H1 (cell line): ENCODE data around the gene SLC25A21. TPM values are rescaled to one million over a fixed set of nuclear protein-coding genes. Genes with fewer than 3 reads are reported as not detected.

Experiments
- CTCF ChIA-PET: fragments of 300-600 bp; sonication (Branson Sonifier 250); formaldehyde crosslinking; loops from one replicate; lab custom pipeline; 2021; ENCODE audit not compliant: partially characterized antibody; lab: Charles Lee
- POLR2A ChIA-PET: fragments of 300-600 bp; sonication (Branson Sonifier 250); formaldehyde crosslinking; loops from one replicate; lab custom pipeline; 2021; ENCODE audit warnings: inconsistent platforms; ENCODE audit not compliant: partially characterized antibody; lab: Charles Lee
- DNase-seq, 2 experiments: peaks; one replicate each; pipeline versions ENCODE4 v3.0.0 to v3.0.0-alpha.2; 2010 to 2022; ENCODE audit warnings: low spot score in 2 of 2, low read depth in 1 of 2, mixed read lengths in 1 of 2
- FAIRE-seq: peaks from 2 replicates; lab custom pipeline; 2011; peaks lifted over from hg19 to GRCh38; lab: Jason Lieb, UNC
- H2AFZ ChIP-seq: 2 replicates; pipeline ENCODE4 v1.8.1; 2012; ENCODE audit warnings: low read length, inconsistent platforms
- H2AK5ac ChIP-seq: 2 replicates; pipeline ENCODE4 v1.6.1; 2013; ENCODE audit warnings: low read depth, low read length
- H2BK120ac ChIP-seq: replicated peaks from 2 replicates; pipeline ENCODE3; 2013; ENCODE audit warnings: low read depth, low read length, inconsistent platforms
- H2BK12ac ChIP-seq: 2 replicates; pipeline ENCODE4 v1.6.1; 2013; ENCODE audit warnings: low read depth, low read length
- H2BK15ac ChIP-seq: 2 replicates; pipeline ENCODE4 v1.6.1; 2013; ENCODE audit warnings: low read length
- H2BK20ac ChIP-seq: 2 replicates; pipeline ENCODE4 v1.6.1; 2013; ENCODE audit warnings: low read length
- H2BK5ac ChIP-seq: 2 replicates; pipeline ENCODE4 v1.6.1; 2013; ENCODE audit warnings: low read depth, low read length
- H3K14ac ChIP-seq: 2 replicates; pipeline ENCODE4 v1.6.1; 2013; ENCODE audit warnings: inconsistent platforms; ENCODE audit not compliant: insufficient read length
- H3K18ac ChIP-seq: 2 replicates; pipeline ENCODE4 v1.6.1; 2013; ENCODE audit warnings: low read length; ENCODE audit errors: extremely low read depth
- H3K23ac ChIP-seq: 2 replicates; pipeline ENCODE4 v1.6.1; 2013; ENCODE audit warnings: inconsistent platforms; ENCODE audit not compliant: insufficient read length
- H3K23me2 ChIP-seq: 2 replicates; pipeline ENCODE4 v1.6.1; 2013; ENCODE audit warnings: low read depth, low read length
- H3K27ac ChIP-seq: 2 replicates; pipeline ENCODE4 v1.6.1; 2011; ENCODE audit warnings: low read depth, low read length, inconsistent platforms
- H3K27me3 ChIP-seq, 4 experiments: replicated peaks in 1 of 4; 1 replicate in 1 of 4; 2 replicates in 3 of 4; pipeline versions ENCODE4 v1.6.1 to v1.8.1; 2011 to 2013; ENCODE audit warnings: low read length in 3 of 4, mild to moderate bottlenecking in 3 of 4, inconsistent platforms in 2 of 4, mixed read lengths in 2 of 4, moderate library complexity in 1 of 4; ENCODE audit not compliant: control insufficient read depth in 3 of 4, insufficient read depth in 3 of 4; ENCODE audit errors: extremely low read depth in 1 of 4
- H3K36me3 ChIP-seq, 4 experiments: 2 replicates each; pipeline versions ENCODE4 v1.6.1 to v1.8.1; 2011 to 2013; ENCODE audit warnings: mild to moderate bottlenecking in 4 of 4, low read length in 3 of 4, moderate library complexity in 2 of 4, control low read depth in 1 of 4, inconsistent platforms in 1 of 4; ENCODE audit not compliant: insufficient read depth in 4 of 4, control insufficient read depth in 2 of 4
- H3K4ac ChIP-seq: replicated peaks from 2 replicates; pipeline ENCODE3; 2013; ENCODE audit warnings: low read length, low read depth, mixed read lengths, inconsistent platforms; ENCODE audit not compliant: insufficient read length
- H3K4me1 ChIP-seq, 4 experiments: replicated peaks in 1 of 4; 1 replicate in 1 of 4; 2 replicates in 3 of 4; pipeline versions ENCODE4 v1.6.1 to v1.8.1; 2011 to 2013; ENCODE audit warnings: low read length in 3 of 4, inconsistent platforms in 2 of 4, mixed read lengths in 1 of 4; ENCODE audit not compliant: insufficient read depth in 4 of 4, control insufficient read depth in 3 of 4
- H3K4me2 ChIP-seq, 2 experiments: 2 replicates each; pipeline versions ENCODE4 v1.6.1 to v1.8.1; 2011 to 2013; ENCODE audit warnings: low read depth in 2 of 2, low read length in 2 of 2, control low read depth in 1 of 2, inconsistent platforms in 1 of 2, mild to moderate bottlenecking in 1 of 2; ENCODE audit not compliant: insufficient read depth in 1 of 2
- H3K4me3 ChIP-seq, 4 experiments: fragments of 200-600, 300-600 bp in 1 of 4; sonication (generic), shearing (Covaris generic), sonication (Bioruptor Twin) in 1 of 4; 2 replicates each; pipeline versions ENCODE4 v1.5.1 to v1.8.1; 2011 to 2016; ENCODE audit warnings: low read length in 4 of 4, low read depth in 3 of 4, control low read depth in 2 of 4, inconsistent platforms in 2 of 4, mild to moderate bottlenecking in 2 of 4, mixed read lengths in 1 of 4, moderate library complexity in 1 of 4; ENCODE audit not compliant: insufficient read depth in 2 of 4; ENCODE audit errors: extremely low read depth in 1 of 4
- H3K56ac ChIP-seq: replicated peaks from 2 replicates; pipeline ENCODE3; 2013; ENCODE audit warnings: low read depth, mild to moderate bottlenecking, mixed read lengths, low read length, inconsistent platforms; ENCODE audit not compliant: insufficient read length
- H3K79me1 ChIP-seq: 2 replicates; pipeline ENCODE4 v1.6.1; 2013; ENCODE audit warnings: low read depth, low read length, control low read depth
- H3K79me2 ChIP-seq, 2 experiments: 2 replicates each; pipeline versions ENCODE4 v1.6.1 to v1.8.1; 2012 to 2013; ENCODE audit warnings: low read length in 2 of 2, mild to moderate bottlenecking in 2 of 2, inconsistent platforms in 1 of 2; ENCODE audit not compliant: insufficient read depth in 2 of 2, control insufficient read depth in 1 of 2
- H3K9ac ChIP-seq, 4 experiments: replicated peaks in 1 of 4; 1 replicate in 1 of 4; 2 replicates in 3 of 4; pipeline versions ENCODE4 v1.6.1 to v1.8.1; 2011 to 2013; ENCODE audit warnings: low read depth in 3 of 4, low read length in 3 of 4, control low read depth in 2 of 4, mild to moderate bottlenecking in 2 of 4, moderate library complexity in 2 of 4, inconsistent platforms in 1 of 4; ENCODE audit errors: extremely low read depth in 1 of 4
- H3K9me3 ChIP-seq, 2 experiments: 2 replicates each; pipeline versions ENCODE4 v1.6.1 to v1.8.1; 2012 to 2013; ENCODE audit warnings: mild to moderate bottlenecking in 2 of 2, moderate library complexity in 2 of 2, control low read depth in 1 of 2, inconsistent platforms in 1 of 2, low read depth in 1 of 2, low read length in 1 of 2, mixed read lengths in 1 of 2; ENCODE audit not compliant: insufficient read depth in 2 of 2
- H4K20me1 ChIP-seq, 2 experiments: replicated peaks in 1 of 2; 2 replicates each; pipeline versions ENCODE3 to v1.8.1; 2011 to 2013; ENCODE audit warnings: inconsistent platforms in 2 of 2, low read length in 2 of 2, mild to moderate bottlenecking in 1 of 2; ENCODE audit not compliant: insufficient read depth in 2 of 2, control insufficient read depth in 1 of 2
- H4K5ac ChIP-seq: 2 replicates; pipeline ENCODE4 v1.6.1; 2013; ENCODE audit warnings: low read length, low read depth, mixed read lengths, inconsistent platforms; ENCODE audit not compliant: insufficient read length
- H4K8ac ChIP-seq: 2 replicates; pipeline ENCODE4 v1.8.0; 2013; ENCODE audit warnings: mild to moderate bottlenecking, moderate library complexity, low read length, inconsistent platforms; ENCODE audit not compliant: insufficient read depth; ENCODE audit errors: extremely low read depth
- H4K91ac ChIP-seq: replicated peaks from 2 replicates; pipeline ENCODE3; 2013; ENCODE audit warnings: low read length, mixed read lengths, inconsistent platforms; ENCODE audit not compliant: insufficient read length
- ASH2L ChIP-seq: fragments of 200-600, 300-600 bp; sonication (generic); IDR thresholded peaks from one replicate; pipeline ENCODE4 v1.7.1; 2017; ENCODE audit warnings: low read length
- BRCA1 ChIP-seq: IDR thresholded peaks from 2 replicates; pipeline ENCODE4 v1.6.1; 2012; ENCODE audit warnings: low read depth, low read length, improper control_type of control experiment
- CBX5 ChIP-seq: fragments of 300-800, 300-1000 bp; sonication (generic); IDR thresholded peaks from 2 replicates; pipeline ENCODE4 v1.7.1; 2016; ENCODE audit warnings: antibody characterized with exemption, low read length, low read depth
- CBX8 ChIP-seq: fragments of 300-800, 300-1000 bp; sonication (generic); IDR thresholded peaks from 2 replicates; pipeline ENCODE4 v1.7.1; 2016; ENCODE audit warnings: low read depth, low read length, borderline replicate concordance
- EP300 ChIP-seq, 2 experiments: IDR thresholded peaks; 1 replicate in 1 of 2; 2 replicates in 1 of 2; pipeline ENCODE4 v1.6.1; 2011 to 2012; ENCODE audit warnings: low read depth in 2 of 2, low read length in 2 of 2, mild to moderate bottlenecking in 2 of 2, borderline replicate concordance in 1 of 2, inconsistent platforms in 1 of 2, moderate library complexity in 1 of 2
- HDAC6 ChIP-seq: IDR thresholded peaks from one replicate; pipeline ENCODE4 v1.7.1; 2012; ENCODE audit warnings: low read depth, mild to moderate bottlenecking, inconsistent platforms, low read length, moderate library complexity
- KDM5A ChIP-seq: fragments of 200-600 bp; IDR thresholded peaks from 2 replicates; pipeline ENCODE4 v1.7.1; 2012; ENCODE audit warnings: mild to moderate bottlenecking, low read length, inconsistent platforms, mixed read lengths
- NANOG ChIP-seq: IDR thresholded peaks from 2 replicates; pipeline ENCODE4 v1.6.1; 2011; ENCODE audit warnings: low read length, low read depth, mild to moderate bottlenecking, inconsistent platforms; ENCODE audit not compliant: insufficient read depth, poor library complexity, severe bottlenecking
- POLR2AphosphoS5 ChIP-seq: IDR thresholded peaks from 2 replicates; pipeline ENCODE4 v1.6.1; 2011; ENCODE audit warnings: low read depth, low read length
- POU5F1 ChIP-seq: IDR thresholded peaks from 2 replicates; pipeline ENCODE4 v1.6.1; 2011; ENCODE audit warnings: low read depth, mild to moderate bottlenecking, low read length, moderate library complexity
- RFX5 ChIP-seq: IDR thresholded peaks from 2 replicates; pipeline ENCODE4 v1.6.1; 2011; ENCODE audit warnings: low read depth, low read length, improper control_type of control experiment, borderline replicate concordance
- RNF2 ChIP-seq: fragments of 200-900, 300-1000 bp; sonication (generic); IDR thresholded peaks from 2 replicates; pipeline ENCODE4 v1.7.1; 2016; ENCODE audit warnings: borderline replicate concordance, low read depth, mild to moderate bottlenecking, antibody characterized with exemption, low read length; ENCODE audit not compliant: poor library complexity, severe bottlenecking; ENCODE audit errors: missing control alignments
- SIN3A ChIP-seq, 2 experiments: IDR thresholded peaks in 1 of 2; conservative IDR thresholded peaks in 1 of 2; 2 replicates each; pipeline ENCODE4 v1.6.1; 2011 to 2012; ENCODE audit warnings: low read length in 2 of 2, improper control_type of control experiment in 1 of 2, low read depth in 1 of 2, mild to moderate bottlenecking in 1 of 2
- TAF1 ChIP-seq: IDR thresholded peaks from 2 replicates; pipeline ENCODE4 v1.6.1; 2011; ENCODE audit warnings: mild to moderate bottlenecking, low read depth, low read length
- TEAD4 ChIP-seq: IDR thresholded peaks from 2 replicates; pipeline ENCODE4 v1.6.1; 2012; ENCODE audit warnings: low read depth, low read length, inconsistent platforms, mixed read lengths
- WGBS, 2 experiments: shearing (Covaris generic) in 1 of 2; methylation state at CpG; one replicate each; pipeline versions ENCODE4 v1.1.6 to v1.1.7; 2013 to 2015; ENCODE audit warnings: low lambda C conversion rate in 2 of 2, mixed read lengths in 2 of 2, inconsistent platforms in 1 of 2, low coverage in 1 of 2, missing lambda C conversion rate in 1 of 2; ENCODE audit not compliant: insufficient replicate concordance in 2 of 2, insufficient coverage in 1 of 2, insufficient read length in 1 of 2; ENCODE audit errors: extremely low coverage in 1 of 2, missing lambda C conversion rate in 1 of 2; 5-methylcytosine and 5-hydroxymethylcytosine counted together
- polyA plus RNA-seq, 7 experiments: library from polyadenylated mRNA; depleted of rRNA in 3 of 7; stranded (reverse) in 5 of 7; unstranded in 2 of 7; fragments of >200 nt in 5 of 7; fragments of 200-250 nt in 2 of 7; gene quantifications; 1 replicate in 5 of 7; 2 replicates in 1 of 7; 4 replicates in 1 of 7; pipeline versions ENCODE4 v1.2.1 to v1.2.3, GENCODE V29; 2011 to 2013; ENCODE audit warnings: missing spikeins in 2 of 7, mixed read lengths in 2 of 7
- total RNA-seq: library from RNA; stranded (reverse); fragmentation: NEBNext Ultra II Directional; extraction: Animal tissue kit (Norgen Biotek cat#: 25700); gene quantifications from 2 replicates; pipeline ENCODE4 v1.2.1, GENCODE V29; 2021

SLC25A21 gene
- total and polyA plus RNA-seq, 2 of the 8 experiments (the other 6 are each of a cell fraction or from before 2014, with no cell fraction given), result 6.9 to 15.7 TPM

DNA sequence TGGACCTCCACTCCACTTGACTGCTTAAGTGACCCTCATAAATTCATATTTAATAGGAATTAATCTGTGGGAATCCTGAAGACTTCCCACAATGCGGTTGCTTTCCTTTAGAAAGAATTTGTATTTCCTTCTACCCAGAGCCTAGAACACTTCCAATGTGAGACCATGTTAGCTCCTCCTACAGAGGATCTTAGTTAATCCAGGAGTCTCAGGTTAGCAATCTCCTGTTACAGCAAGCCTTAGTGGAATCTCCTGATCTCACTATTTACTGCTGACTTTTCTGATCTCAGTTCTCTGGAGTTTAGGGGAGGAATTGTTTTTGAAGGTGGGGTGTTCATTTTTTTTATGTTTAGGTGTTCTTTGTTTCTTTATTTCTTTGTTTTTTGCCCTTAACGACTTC is 186.0 kb downstream of the SLC25A21 start:
- Histone ChIP-seq H3K27ac (no peak overlapping the region), H3K79me2 (no peaks in the 10 kb centered on the region), H3K4me3 (no peak overlapping the region), H3K27me3 (no peaks in the 10 kb centered on the region), H3K4me2 (no peak overlapping the region), H2BK5ac (no peak overlapping the region), H4K20me1 (no peaks in the 10 kb centered on the region), H3K56ac (no peak overlapping the region), H2BK20ac (no peak overlapping the region), H4K5ac (no peak overlapping the region), H3K4ac (no peak overlapping the region), H3K14ac (no peak overlapping the region), H2BK15ac (no peak overlapping the region), H3K9me3 (no peaks in the 10 kb centered on the region), H2BK12ac (no peak overlapping the region), H2AFZ (no peak overlapping the region), H2BK120ac (no peak overlapping the region), H3K79me1 (no peaks in the 10 kb centered on the region), H4K91ac (no peak overlapping the region), H4K8ac (no peak overlapping the region), H3K9ac (no peak overlapping the region), H3K23me2 (no peaks in the 10 kb centered on the region), H3K18ac (no peak overlapping the region), H3K36me3 (no peaks in the 10 kb centered on the region), H3K4me1 (no peaks in the 10 kb centered on the region), H2AK5ac (no peak overlapping the region), H3K23ac (no peak overlapping the region)
- ChIA-PET POLR2A (no interaction called here), CTCF (no interaction called here)
- 86% methylated on average over 2 of the region's 2 CpGs; no CpG with 5 or more reads in 1 of the 2 experiments for WGBS, 2 experiments
- DNase-seq (no peak), FAIRE-seq (no peak)
- TF ChIP-seq CBX5, result no peak
- no peak for TF ChIP-seq TEAD4
- no peak for TF ChIP-seq EP300 (IDR thresholded peaks at IDR 0.05; ENCODE audit: borderline replicate concordance in 1 of 2, low read depth in 2 of 2, low read length in 2 of 2)
- no peak for TF ChIP-seq POU5F1
- TF ChIP-seq ASH2L, result no peak
- no peak for TF ChIP-seq SIN3A (conservative IDR thresholded peaks at IDR 0.05 in 1 of 2, IDR thresholded peaks at IDR 0.05 in 1 of 2; ENCODE audit: low read depth in 1 of 2, low read length in 2 of 2)
- TF ChIP-seq CBX8, result no peak
- no peak for TF ChIP-seq RFX5
- TF ChIP-seq POLR2AphosphoS5, result no peak
- TF ChIP-seq TAF1, result no peak
- TF ChIP-seq KDM5A, result no peak
- no peak for TF ChIP-seq RNF2
- no peak for TF ChIP-seq BRCA1
- TF ChIP-seq HDAC6, result no peak
- no peak for TF ChIP-seq NANOG
